OCI-LY3 (cell line): Measurements from ENCODE around the gene LAIR1.

Source experiments
- EZH2phosphoT487 ChIP-seq: fragments of 200-600 bp; shearing (Covaris generic); IDR thresholded peaks from 2 replicates; pipeline ENCODE4 v1.6.1; 2018; ENCODE audit warnings: antibody characterized with exemption, mixed run types, low read depth
- TF ChIP-seq, protein P1 (sequence below): fragments of 200-600, 300-600 bp; sonication (generic); IDR thresholded peaks from 2 replicates; pipeline ENCODE4 v1.5.1; 2014; ENCODE audit warnings: antibody characterized with exemption, low read length, low read depth

DNA sequence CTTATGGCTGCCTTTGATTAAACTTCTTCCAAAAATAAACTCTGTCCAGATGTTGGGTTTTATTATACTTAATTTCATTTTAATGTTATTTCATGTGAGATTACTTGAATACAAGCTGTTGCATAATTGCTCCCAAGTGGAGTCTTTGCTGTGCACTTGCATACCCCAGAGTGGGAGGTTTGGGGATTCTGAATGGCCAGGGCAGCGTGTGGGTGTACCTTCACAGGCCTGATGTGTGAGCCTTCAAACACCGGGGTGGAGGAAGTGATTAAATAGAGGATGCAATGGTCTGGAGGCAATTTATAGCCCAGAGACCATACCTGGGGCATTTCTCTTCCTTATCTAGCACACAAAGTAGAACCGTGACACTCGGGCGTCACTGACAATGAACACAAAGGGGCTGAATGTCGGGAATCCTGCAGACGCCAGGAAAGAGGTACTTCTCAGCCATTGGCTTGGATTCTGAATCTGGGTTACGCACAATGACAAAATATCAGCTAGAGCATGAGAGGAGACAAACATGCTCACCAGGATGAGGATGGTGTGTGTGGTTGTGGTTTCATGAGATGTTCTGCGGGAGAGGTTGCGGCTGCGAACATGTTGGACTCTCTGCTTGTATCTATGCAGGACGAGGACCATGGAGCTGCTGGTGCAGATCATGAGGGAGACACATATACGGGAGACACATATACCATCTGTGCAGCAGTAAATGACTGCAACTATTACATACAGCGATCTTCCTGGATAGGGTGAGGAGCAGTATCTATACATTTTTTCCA lies 44.6 kb downstream of the LAIR1 start:
- TF ChIP-seq, protein P1, sequence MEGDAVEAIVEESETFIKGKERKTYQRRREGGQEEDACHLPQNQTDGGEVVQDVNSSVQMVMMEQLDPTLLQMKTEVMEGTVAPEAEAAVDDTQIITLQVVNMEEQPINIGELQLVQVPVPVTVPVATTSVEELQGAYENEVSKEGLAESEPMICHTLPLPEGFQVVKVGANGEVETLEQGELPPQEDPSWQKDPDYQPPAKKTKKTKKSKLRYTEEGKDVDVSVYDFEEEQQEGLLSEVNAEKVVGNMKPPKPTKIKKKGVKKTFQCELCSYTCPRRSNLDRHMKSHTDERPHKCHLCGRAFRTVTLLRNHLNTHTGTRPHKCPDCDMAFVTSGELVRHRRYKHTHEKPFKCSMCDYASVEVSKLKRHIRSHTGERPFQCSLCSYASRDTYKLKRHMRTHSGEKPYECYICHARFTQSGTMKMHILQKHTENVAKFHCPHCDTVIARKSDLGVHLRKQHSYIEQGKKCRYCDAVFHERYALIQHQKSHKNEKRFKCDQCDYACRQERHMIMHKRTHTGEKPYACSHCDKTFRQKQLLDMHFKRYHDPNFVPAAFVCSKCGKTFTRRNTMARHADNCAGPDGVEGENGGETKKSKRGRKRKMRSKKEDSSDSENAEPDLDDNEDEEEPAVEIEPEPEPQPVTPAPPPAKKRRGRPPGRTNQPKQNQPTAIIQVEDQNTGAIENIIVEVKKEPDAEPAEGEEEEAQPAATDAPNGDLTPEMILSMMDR: no peak
- TF ChIP-seq EZH2phosphoT487: no peak
